Femur (tissue), 1 donor: ENCODE results near the gene USP38.
A peak's percentile ranks its signal among the peaks of the same experiment; 100 is the strongest.
"Not testable (repeated sequence)": the region's sequence is repeated elsewhere in the genome, so short reads cannot be mapped to it uniquely, and the experiment has no call there.

Experiments used
- DNase-seq: peaks from one replicate; pipeline ENCODE4 v3.0.0-alpha.2; 2017

The USP38 gene

GRCh38 chr4:143184503-143185252, at the start of gene USP38:
Gene USP38 (plus strand): TSS chr4:143184917. CDS start chr4:143185451, 534 bp downstream.
- peak; percentile 95 for DNase-seq

GRCh38 chr4:143135358-143135757, 49.4 kb upstream of the USP38 start:
- no peak for DNase-seq

- DNase-seq, result no peak
These were observed 44.0 kb upstream of the USP38 start for GRCh38 chr4:143140696-143141095.

GRCh38 chr4:143148521-143148920, 36.2 kb upstream of the USP38 start:
- peak; percentile 25 for DNase-seq

GRCh38 chr4:143156853-143157252, 27.9 kb upstream of the USP38 start:
- no peak for DNase-seq

GRCh38 chr4:143163614-143164013, 21.1 kb upstream of the USP38 start:
- DNase-seq, result no peak

GRCh38 chr4:143166722-143167121, 18.0 kb upstream of the USP38 start:
- DNase-seq, result not testable (repeated sequence)

- no peak for DNase-seq
These were observed 5.8 kb upstream of the USP38 start for GRCh38 chr4:143178923-143179322.

- no peak for DNase-seq
These were observed 1.1 kb upstream of the USP38 start for GRCh38 chr4:143183513-143184216.

- no peak for DNase-seq
These were observed 557 bp upstream of the USP38 start for GRCh38 chr4:143184217-143184502.

- peak; percentile 23 for DNase-seq
These were observed 763 bp downstream of the USP38 start for GRCh38 chr4:143185253-143186107.

GRCh38 chr4:143186212-143186611, 1.5 kb downstream of the USP38 start:
- no peak for DNase-seq

GRCh38 chr4:143186649-143187048, 1.9 kb downstream of the USP38 start:
- DNase-seq, result no peak

- no peak for DNase-seq
These were observed 3.7 kb downstream of the USP38 start for GRCh38 chr4:143188136-143189088.

GRCh38 chr4:143189528-143189927, 4.8 kb downstream of the USP38 start:
- no peak for DNase-seq

GRCh38 chr4:143195581-143195980, 10.9 kb downstream of the USP38 start:
- no peak for DNase-seq

- DNase-seq, result no peak
These were observed 11.6 kb downstream of the USP38 start for GRCh38 chr4:143196323-143196722.

- DNase-seq, result no peak
These were observed 14.8 kb downstream of the USP38 start for GRCh38 chr4:143199503-143199902.

GRCh38 chr4:143202824-143203223, 18.1 kb downstream of the USP38 start:
- DNase-seq, result no peak

- DNase-seq, result no peak
These were observed 18.9 kb downstream of the USP38 start for GRCh38 chr4:143203577-143203976.

- DNase-seq, result no peak
These were observed 22.8 kb downstream of the USP38 start for GRCh38 chr4:143207555-143207954.

- no peak for DNase-seq
These were observed 27.8 kb downstream of the USP38 start for GRCh38 chr4:143212566-143212965.
